Stimulated activated CD8-positive, alpha-beta memory T cell treated with anti-CD3 and anti-CD28 coated beads, Interleukin-15, amount 100 ng/mL, for 1 hour (primary cell): ENCODE measurements around the gene KNSTRN.

Experiments
- DNase-seq: peaks from one replicate; pipeline ENCODE4 v3.0.0-alpha.2; 2020; ENCODE audit warnings: low read depth

KNSTRN gene

DNA sequence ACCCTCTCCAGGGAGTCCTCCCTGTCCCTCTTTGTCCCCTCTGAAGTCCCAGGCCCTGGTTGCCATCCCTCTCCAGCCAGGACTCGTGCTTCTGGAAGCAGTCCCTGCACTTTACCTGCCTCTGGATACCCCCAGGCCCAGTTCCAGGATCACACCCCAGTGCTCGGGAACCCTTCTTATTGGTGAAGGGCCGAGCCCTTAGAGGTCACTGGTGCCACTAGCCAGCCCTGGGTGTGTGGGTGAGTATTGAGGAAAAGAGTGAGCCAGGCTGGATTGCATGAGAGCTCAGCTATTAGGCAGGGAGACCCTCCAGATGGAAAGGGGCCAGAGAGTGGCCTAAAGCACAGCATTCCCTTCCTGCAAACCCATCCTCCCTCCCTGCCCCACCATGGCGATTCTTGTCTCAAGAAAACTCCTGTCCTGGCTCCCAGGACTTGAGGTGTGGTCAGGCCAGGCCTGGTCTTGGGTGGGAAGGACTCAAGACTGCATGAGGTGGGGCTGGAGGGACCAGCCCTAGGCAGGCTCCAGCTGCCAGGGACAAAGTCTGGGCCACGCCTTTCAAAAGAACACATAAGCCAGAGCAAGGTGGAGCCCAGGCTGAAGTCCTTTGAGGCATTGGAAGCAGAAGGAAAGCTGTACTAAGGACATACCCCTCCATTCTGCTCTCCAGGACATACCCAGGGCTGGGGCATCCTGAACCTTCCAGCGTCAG, 36.5 kb upstream of the KNSTRN start:
- no peak for DNase-seq

DNA sequence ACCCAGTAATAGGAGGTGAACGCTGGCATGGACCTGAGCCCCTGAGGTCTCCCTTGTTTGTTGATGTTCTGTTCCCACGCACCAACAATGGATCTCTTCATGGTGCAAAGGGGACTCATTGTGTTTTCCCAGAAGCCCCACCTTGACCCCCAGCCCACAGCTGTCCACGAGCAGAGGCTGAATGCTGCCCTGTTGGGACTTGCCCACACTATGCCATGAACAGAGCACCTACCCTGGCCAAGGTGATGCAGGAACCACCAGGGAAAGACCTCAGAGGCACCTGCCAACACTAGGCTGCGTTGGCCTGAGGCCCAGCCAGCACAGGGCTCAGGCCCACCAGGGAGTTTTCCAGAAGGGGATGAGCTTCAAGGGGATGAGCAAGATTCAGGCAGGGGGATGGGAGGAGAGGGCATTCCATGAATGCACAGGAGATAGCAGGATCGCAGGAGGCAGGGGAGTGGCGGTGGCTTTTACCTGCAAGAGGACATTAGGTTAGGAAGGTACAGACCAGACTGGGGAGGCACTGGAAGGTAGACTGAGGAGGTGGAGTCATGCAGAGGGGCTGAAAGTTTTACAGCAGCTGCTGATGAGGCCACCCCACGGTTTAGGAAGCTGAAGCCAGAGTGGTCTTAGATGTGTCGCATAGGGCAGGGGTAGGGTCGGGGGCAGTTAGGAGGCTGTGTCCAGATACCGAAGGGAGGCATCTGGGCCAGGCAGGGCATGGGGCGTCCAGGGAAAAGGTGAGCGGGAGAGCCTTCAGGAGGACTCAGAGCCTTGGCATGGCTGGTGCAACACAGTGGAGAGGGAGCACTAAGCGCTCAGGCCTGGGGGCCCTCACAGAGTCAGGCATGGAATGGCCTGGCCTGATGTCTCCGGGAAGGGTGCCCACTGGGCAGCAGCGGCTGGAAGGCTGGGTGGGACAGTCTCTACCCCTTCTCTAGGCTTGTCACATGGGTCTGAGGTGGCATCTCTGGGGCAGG, 35.7 kb upstream of the KNSTRN start:
- DNase-seq: no peak

DNA sequence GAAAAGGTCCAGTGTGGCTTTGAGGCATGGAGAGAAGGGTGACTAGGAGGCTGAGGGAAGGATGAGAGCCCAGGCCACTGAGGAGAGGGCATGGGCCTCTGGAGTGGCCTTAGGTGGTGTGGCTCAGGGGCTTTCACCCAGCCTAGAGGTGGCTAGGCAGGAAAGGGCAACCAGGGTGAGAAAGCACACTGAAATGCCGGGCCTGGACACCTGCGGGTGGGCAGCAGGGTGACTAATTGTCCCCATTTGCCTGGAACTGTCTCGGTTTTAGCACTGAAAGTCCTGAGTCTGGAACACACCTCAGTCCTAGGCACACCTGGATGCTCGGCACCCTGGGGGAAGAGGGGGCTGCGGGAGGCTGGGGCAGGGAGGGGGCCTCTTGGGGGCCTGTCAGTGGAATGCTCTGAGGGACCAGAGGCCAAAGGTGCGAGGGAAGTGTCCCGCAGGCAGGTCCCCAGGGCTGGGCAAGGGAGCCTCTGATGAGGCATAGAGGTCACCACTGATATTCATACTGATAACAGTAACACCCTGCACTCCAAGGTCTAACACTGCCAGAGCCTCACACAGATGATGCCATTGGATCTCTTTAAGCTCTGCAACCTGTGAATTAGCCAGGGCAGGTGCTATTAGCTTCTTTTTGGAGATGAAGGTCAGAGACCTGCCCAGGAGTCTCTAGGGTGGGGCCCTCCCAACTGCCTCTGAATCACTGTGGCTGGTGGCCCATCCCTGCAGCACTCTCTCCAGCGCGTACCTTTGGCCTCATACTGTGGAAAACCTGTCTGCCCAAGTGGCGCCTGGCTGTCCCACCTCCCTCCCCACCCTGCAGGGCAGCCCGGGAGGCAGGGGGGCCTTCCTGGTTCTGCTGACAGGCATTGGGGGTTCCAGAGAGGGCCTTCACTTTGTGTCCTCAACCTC, 34.7 kb upstream of the KNSTRN start:
- no peak for DNase-seq

DNA sequence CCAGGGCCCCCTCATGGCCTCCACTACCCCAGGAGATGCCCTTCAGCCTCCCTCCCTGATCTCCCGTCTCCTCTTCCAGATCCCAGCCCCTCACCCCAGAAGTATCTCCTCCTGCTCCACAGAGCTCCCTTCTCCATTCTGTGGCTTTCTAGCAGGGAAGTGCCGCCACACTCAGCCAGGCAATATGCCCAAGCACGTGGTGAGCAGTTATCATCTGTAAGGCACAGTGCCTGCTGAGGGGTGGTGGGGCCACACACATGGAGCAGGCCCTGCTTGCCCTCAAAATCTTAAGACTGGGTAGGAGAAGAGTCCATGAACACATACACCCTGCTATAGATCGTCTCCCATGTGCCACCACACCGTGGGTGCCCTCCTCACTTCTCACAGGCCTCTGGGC, 34.0 kb upstream of the KNSTRN start:
- DNase-seq: no peak

DNA sequence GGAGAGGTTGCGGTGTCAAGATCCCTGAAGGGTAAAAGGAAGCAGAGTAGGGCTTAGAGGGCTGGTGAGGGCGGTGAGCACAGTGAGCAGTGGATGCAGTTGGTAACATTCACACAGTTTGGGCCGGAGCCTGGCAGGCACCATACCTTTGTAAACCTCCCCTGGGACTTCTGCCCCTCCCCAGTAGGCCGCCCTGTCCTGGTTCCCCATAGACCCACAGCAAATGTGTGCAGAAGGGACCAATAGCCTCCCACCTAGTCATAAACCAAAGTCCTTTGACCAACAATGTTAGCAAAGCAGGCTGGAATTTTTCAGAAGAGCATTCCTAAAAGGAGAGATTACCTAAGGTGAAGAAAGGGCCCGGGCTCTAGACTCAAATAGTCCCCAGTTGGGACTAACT, 33.4 kb upstream of the KNSTRN start:
- no peak for DNase-seq

DNA sequence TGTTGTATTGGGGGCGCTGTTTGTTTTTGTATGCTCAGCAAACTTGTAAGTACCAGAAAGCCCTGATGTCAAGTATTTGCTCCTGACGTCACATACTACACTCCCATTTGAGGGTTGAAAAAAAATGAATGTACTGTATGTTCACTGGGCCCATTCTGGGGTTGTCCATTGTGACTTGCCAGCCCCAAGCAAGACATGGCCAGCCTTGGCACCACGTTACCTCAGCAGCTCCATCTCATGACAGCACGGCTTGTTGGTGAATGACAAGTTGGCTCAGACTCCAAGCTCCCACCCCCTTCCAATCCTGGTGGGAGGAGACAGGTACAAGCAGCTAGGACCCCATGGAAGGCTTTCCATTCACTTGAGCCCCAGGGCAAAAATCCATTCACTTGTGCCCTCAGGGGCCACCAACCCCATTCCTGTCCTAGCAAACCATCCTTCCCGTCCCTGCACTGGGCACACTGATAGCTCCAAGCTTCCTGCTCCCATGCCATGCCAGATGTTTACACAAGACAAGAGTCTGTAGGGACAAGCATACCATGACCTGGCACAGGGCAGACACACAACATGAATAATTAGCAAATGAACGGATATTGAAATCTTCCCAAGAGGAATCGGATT, 30.1 kb upstream of the KNSTRN start:
- DNase-seq: no peak

DNA sequence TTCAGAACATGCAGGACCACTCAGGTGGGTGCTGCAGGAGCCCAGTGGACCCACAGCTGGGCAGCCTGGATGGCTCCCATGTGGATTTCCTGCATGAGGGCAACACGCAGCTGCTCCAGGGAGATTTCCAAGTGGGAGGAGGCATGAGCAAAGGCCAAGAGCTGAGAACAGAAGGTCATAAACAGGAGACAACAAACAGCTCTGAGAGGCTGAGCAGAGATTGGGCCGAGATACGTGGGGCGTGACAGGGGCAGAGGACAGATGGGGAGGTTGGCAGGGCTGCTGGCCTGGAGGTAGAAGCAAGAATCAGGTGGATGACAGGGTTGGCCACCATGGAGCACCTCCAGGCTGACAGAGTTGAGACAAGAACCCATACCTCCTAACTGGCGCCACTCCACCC, 28.8 kb upstream of the KNSTRN start:
- DNase-seq: no peak

DNA sequence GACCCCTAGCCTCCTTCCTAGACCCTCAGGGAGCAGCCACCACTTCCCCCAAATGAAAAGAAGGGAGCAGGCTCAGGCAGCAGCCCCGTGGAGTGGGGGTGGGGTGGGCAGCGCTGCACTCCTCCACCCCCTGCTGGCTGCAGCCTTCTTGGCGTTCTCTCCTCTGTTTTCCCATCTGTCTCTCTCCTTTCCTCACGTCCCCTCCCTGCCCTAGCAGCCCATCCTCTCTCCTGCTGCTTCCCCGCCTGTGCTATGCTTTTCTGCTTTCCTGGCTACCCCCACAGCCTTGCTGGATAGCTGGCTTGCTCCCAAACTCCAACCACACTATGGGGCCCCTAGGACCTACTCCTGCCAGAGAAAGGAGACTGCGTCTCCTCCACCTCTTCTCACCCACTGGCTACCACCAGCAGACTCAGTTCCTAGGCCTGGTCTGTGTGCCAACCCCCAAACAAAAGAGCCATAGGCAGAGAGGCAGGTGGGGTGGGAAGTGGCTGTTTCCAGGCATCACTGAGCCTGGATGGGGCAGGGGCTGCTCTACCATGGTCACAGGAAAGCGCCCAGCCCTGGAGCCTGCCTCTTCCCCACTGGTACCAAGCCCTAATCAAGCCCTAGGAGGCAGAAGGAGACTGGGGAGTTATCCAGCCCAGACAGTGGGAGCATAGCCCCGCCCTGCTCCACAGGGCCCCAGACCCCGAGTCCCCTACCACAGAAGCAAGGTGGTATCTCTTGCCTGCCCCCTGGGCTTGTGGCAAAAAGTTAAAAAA, 27.9 kb upstream of the KNSTRN start:
- DNase-seq: no peak

DNA sequence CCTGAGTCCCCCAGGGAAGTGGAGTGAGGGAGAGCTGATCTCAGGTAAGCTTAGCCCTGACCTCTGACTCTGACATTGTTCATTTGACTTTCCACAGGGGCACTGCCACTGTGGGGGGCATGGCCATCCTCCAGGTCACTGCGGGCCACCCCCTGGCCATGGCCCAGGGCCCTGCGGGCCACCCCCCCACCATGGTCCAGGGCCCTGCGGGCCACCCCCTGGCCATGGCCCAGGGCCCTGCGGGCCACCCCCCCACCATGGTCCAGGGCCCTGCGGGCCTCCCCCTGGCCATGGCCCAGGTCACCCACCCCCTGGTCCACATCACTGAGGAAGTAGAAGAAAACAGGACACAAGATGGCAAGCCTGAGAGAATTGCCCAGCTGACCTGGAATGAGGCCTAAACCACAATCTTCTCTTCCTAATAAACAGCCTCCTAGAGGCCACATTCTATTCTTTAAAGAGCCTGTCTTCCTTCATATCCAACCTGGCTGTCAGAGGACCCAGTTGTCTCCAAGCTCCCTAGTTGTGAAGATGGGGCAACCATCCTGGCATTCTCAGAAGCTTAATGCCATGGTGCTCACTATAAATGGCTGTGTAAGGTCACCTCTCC, 26.4 kb upstream of the KNSTRN start:
- no peak for DNase-seq

DNA sequence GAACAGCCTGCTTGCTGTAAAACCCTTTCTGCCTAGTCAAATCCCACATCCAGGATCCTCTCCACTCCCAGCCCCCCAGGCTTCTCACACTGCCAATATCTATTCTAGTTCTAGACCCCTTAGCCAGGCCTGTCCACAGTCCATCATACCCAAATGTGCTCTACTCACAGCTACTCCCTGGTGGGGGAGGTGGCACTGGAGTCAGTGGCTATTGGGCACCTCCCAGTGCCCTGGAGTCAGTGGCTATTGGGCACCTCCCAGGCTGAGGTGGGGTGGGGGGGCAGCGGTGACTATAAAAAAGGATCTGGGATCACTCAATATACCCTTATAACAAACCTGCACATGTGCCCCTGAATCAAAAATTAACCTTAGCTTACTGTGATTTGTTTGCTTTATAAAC, 25.3 kb upstream of the KNSTRN start:
- DNase-seq: no peak

DNA sequence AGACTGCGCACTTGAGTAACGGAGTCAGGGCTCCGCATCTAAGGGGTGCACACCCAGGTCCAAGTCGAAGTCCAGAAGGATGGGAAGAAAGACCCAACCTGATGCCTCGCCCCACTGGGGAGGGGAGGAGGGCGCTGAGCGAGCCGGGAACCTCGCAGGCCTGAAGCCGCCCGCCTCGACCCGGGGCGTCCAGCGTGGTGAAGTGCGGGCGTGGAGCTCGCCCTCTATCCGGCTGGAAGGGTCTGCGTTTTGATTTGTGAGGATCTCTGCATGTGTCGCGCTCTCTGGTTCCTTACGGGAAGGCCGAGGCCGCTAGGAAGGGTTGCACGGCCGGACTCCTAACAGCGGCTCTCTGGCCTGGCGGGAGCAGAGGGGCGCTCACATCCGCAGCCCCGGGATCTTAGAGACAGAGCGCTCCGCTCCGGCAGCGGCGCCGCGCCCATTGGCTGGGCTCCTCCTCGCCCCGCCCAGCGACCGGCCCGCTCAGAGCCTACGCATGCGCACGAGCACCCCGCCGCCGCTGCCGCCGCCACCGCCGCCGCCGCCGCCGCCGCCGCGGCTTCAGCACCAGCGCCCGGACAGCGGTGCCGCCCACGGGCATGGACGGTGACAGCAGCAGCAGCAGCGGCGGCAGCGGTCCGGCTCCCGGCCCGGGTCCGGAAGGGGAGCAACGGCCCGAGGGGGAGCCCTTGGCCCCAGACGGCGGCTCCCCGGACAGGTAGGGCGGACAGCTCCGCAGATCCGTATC, 24.6 kb upstream of the KNSTRN start, which contains the start of gene DISP2:
DISP2 (plus strand) TSS at position 497 of the 748 bp plus-strand sequence; CDS start at position 600, 103 bp downstream.
- DNase-seq: peak; percentile 70

DNA sequence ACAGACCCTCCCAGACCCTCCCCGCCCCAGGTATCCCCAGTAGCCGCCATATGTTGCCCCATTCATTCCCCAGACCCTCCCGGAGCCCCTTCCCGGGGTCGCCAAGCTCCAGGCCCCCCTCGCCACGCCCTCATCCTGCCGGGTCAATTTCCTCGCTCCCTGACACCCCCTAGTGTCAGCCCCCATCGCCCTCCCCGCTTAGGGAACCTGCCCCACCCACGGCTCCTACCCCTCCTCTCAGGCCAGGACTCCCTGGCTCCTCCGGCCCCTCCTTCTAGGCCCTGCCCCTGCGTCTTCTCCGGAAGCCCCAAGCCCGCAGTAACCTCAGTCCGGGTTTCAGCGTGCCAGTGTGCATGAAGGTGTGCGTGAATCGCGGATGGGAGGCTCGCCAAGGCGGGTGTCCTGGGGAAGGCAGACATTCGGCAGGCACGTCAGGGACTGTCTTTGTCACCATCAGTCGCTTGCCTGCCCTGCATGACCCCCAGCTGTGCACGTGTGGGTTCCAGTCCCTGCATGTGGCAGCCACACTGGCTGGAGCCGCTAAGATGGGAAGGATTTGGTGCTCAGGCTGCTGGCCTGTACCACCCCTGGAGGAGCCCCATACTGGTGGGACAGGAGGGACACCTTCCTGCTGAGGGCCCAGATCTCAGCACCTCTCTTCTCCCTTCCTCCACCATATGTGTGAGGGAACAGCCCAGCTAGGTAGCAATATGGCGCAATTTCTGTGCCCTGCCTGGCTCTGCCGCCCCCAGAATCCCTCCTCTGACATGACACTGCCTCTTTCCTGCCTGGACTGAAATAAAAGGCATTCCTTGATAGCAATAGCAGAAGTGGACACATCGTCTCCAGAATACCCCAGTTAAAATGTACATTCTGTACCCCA, 23.8 kb upstream of the KNSTRN start:
- DNase-seq: no peak

DNA sequence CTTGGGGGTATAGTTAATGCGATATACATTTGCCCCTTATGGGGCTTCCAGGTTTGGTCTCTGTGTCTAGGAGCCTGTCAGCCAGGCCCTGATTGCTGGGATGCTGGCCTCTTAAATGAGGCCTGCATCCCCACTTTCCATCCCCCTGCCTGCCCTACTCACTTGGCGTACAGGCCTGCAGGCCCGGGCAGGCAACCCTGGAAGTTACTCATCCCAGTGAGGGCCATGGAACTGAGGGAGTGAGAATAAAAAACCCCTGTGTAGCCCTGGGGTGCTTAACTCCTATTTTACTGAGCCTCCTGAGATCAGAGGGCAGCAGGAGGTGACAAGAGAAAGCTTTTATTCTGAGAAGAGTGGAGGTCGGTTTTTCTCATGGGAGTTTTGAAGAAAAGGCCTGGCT, 22.5 kb upstream of the KNSTRN start:
- DNase-seq: no peak

DNA sequence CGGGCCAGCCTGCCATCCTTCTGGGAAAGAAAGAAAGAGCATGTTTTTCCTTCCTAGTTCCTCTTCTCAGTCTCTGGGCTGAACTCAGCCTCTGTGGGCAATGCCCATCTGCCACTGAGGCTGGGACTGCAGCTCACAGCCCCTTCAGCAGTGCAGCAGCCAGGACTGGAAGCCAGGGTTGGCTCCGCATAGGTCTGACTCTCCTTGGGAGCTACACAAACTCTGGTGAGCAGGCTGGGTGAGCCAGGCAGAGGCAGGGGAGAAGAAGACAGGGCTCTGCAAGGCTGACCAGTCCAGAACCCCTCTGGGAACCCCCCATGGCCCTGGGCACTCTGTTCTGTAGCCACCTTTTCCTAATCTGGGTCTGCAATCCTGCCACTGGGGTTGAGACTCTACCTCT, 20.9 kb upstream of the KNSTRN start:
- no peak for DNase-seq

DNA sequence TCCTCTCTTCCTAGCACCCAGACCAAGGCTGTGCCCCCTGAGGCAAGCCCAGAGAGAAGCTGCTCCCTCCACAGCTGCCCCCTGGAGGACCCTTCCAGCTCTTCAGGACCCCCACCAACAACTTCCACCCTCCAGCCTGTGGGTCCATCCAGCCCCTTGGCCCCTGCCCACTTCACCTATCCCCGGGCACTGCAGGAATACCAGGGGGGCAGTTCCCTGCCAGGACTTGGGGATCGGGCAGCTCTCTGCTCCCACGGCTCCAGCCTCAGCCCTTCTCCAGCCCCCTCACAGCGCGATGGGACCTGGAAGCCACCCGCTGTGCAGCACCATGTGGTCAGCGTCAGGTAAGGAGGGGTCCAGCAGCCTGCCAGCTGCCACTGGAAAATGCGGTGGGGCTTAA, 18.9 kb upstream of the KNSTRN start:
- no peak for DNase-seq

DNA sequence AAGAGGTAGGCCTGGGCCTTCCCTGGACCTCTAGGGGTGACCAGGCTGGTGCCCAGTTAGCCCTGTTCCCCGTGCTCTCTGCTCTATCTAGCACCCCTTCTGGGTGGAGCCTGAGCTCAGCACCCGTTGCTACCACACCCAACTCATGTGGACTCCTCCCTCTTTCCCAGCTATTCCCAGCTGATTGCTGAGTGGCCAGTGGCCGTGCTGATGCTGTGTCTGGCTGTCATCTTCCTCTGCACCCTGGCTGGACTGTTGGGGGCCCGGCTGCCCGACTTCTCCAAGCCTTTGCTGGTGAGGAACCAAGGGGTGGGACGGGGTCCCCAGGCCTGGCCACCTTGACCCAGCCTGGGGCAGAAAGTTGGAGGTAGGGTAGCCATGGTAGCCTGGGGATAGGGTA, 18.3 kb upstream of the KNSTRN start:
- no peak for DNase-seq

DNA sequence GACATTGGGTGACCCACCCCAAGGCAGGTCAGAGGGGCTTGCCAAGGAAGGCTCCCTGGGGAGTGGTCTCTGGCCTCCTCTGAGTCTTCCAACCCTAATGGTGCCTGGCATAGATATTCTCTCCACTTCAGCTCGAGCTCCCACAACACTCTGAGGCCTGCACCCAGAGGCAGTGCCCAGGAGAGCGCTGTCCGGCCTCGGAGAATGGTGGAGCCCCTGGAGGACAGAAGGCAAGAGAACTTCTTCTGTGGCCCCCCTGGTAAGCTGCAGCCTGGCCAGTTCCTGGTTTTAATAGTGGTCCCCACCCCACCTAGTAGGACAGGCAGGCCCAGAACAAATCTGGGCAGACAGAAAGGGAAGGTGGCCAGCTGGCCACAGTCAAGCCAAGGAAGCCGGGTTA, 17.5 kb upstream of the KNSTRN start:
- no peak for DNase-seq

DNA sequence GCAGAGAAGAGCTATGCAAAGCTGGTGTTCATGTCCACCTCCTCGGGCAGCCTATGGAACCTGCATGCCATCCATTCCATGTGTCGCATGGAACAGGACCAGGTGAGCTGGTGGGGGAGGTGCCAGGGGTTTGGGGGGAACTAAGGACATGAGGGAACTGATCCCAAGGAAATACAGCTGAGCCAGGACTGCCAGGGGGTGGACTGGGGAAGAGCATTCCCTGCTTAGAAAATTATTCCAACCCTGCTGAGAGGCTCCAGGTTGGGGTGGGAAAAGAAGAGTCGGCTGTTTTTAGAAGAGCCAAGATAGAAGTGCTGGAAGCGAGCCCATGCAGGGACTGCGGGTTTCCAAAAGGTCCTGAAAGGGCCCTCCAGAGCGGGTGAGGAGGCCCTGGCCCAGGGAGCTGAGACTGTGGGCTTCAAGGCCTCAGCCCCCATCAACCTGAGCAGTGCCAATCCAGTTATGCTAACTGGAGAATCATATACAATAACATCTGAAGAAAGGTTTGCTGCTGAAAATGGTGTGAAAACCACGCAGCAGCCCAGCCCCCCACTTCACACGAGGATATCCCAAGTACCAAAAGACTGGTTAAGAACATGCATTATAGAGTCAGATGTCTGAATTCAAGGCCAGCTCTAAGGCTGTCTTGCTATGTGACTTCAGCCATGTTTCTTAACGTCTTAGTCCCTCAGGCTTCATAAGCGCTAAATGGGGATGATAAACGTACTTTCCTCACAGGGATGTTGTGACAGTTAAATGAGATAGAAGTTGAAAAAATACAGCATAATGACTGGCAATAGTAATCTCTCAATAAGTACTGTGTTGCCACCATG, 16.7 kb upstream of the KNSTRN start:
- no peak for DNase-seq
